Parathyroid adenoma (tissue), 2 donors: ENCODE data around the gene GNB1.

Experiments
- H2AFZ ChIP-seq: fragments of 300-600 bp; sonication (generic); one replicate; pipeline ENCODE4 v1.7.0; 2017; ENCODE audit warnings: antibody characterized with exemption, mild to moderate bottlenecking
- H3K27ac ChIP-seq: fragments of 300-600 bp; sonication (generic); one replicate; pipeline ENCODE4 v1.7.0; 2017
- H3K27me3 ChIP-seq: fragments of 300-600 bp; sonication (generic); one replicate; pipeline ENCODE4 v1.7.0; 2017; ENCODE audit warnings: low read length; ENCODE audit not compliant: control insufficient read depth, insufficient read depth
- H3K36me3 ChIP-seq: fragments of 300-600 bp; sonication (generic); one replicate; pipeline ENCODE4 v1.7.0; 2017; ENCODE audit warnings: low read length; ENCODE audit not compliant: control insufficient read depth, insufficient read depth
- H3K4me1 ChIP-seq: fragments of 300-600 bp; sonication (generic); one replicate; pipeline ENCODE4 v1.7.0; 2017; ENCODE audit warnings: control low read depth
- H3K4me2 ChIP-seq: fragments of 300-600 bp; sonication (generic); one replicate; pipeline ENCODE4 v1.7.0; 2017; ENCODE audit warnings: low read length
- H3K4me3 ChIP-seq: fragments of 300-600 bp; sonication (generic); one replicate; pipeline ENCODE4 v1.7.0; 2017; ENCODE audit warnings: low read depth, low read length
- H3K79me2 ChIP-seq: fragments of 300-600 bp; sonication (generic); one replicate; pipeline ENCODE4 v1.7.0; 2017; ENCODE audit warnings: control low read depth
- H3K9ac ChIP-seq: fragments of 300-600 bp; sonication (generic); one replicate; pipeline ENCODE4 v1.7.0; 2017; ENCODE audit warnings: mild to moderate bottlenecking
- H3K9me3 ChIP-seq: fragments of 300-600 bp; sonication (generic); one replicate; pipeline ENCODE4 v1.7.0; 2017; ENCODE audit warnings: low read length; ENCODE audit not compliant: control insufficient read depth
- TF ChIP-seq, protein P1 (sequence below): fragments of 300-600 bp; sonication (generic); IDR thresholded peaks from one replicate; pipeline ENCODE4 v1.7.0; 2017; ENCODE audit warnings: antibody characterized with exemption, mild to moderate bottlenecking
- donor health status: primary hyperparathyroidism.

Gene GNB1

DNA sequence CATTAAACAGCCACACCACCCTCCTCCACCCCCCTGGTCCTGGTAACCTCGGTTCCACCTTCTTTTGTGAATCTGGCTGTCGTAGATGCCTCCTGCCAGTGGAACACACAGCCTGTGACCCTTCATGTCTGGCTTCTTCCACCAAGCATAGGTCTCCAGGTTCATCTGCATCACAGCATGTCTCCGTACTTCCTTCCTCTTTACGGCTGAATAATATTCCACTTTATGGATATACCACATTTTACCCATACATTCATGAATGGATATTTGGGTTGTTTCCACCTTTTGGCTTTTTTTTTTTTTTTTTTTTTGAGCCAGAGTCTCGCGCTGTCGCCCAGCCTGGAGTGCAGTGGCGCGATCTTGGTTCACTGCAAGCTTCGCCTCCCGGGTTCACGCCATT lies 12.3 kb upstream of the GNB1 start:
- Histone ChIP-seq H3K4me1 (no peaks in the 10 kb centered on the region), H3K4me2 (no peak overlapping the region), H2AFZ (no peak overlapping the region), H3K27me3 (no peaks in the 10 kb centered on the region), H3K9me3 (no peaks in the 10 kb centered on the region), H3K4me3 (no peak overlapping the region), H3K9ac (no peak overlapping the region), H3K79me2 (no peaks in the 10 kb centered on the region), H3K27ac (no peak overlapping the region), H3K36me3 (no peaks in the 10 kb centered on the region)
- TF ChIP-seq, protein P1, sequence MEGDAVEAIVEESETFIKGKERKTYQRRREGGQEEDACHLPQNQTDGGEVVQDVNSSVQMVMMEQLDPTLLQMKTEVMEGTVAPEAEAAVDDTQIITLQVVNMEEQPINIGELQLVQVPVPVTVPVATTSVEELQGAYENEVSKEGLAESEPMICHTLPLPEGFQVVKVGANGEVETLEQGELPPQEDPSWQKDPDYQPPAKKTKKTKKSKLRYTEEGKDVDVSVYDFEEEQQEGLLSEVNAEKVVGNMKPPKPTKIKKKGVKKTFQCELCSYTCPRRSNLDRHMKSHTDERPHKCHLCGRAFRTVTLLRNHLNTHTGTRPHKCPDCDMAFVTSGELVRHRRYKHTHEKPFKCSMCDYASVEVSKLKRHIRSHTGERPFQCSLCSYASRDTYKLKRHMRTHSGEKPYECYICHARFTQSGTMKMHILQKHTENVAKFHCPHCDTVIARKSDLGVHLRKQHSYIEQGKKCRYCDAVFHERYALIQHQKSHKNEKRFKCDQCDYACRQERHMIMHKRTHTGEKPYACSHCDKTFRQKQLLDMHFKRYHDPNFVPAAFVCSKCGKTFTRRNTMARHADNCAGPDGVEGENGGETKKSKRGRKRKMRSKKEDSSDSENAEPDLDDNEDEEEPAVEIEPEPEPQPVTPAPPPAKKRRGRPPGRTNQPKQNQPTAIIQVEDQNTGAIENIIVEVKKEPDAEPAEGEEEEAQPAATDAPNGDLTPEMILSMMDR: no peak

DNA sequence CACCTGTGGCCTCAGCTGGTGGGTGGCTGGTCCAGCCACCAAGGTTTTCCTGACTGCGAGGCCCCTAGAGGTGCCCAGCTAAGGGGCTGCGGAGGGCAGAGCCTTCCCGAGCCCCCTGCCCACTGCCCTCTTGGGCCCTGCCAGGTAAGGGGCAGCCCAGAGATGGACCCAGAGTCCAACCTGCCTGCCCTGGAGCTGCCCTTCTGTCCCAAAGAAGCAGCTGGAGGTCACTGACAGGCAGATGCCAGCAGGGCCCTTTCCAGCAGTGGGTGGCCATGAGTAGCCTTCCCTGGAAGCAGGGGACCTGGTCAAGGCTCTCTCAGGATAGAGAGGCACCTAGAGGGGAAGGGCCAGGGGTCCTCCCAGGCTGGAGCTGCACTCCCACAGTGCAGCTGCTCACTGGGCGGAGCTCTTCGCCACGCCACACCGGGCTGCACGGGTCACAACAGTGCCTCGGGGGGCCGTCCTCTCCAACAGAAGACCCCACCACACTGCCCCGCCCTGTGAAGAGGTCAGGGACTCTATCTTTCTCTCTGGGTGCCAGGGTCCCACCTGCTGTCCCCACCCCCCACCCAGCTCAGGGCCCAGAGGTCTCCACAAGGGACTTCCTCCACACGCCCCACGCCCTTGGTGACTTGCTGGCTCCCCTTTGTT lies 10.9 kb upstream of the GNB1 start:
- no peaks in the 10 kb centered on the region for H3K27me3 ChIP-seq
- H3K36me3 ChIP-seq: no peaks in the 10 kb centered on the region

DNA sequence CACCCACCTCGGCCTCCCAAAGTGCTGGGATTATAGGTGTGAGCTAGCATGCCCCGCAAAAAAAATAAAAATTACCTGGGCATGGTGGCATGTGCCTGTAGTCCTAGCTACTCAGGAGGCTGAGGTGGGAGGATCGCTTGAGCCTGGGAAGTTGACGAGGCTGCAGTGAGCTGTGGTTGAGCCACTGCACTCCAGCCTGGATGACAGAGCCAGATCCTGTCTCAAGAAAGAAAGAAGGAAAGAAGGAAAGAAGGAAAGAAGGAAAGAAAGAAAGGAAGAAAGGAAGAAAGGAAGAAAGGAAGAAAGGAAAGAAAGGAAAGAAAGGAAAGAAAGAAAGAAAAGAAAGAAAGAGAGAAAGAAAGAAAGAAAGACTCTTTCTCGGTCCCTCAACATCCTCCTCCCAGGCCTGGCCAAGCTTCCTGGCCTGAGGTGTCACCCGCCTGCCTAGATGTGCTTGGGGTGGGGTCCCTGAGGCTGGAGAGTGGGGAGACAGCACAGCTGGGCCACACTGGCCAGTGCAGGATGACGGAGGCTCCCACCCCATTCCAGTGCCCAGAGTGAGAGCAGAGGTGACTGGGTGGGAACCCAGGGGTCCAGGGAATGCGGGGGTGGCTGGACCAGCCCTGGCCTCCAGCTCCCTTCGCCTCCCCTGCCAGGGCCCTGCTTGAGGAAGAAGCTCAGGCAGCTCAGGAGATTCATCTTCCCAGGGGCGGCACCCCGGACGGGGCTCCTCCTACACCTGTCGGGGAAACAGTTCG lies 10.2 kb upstream of the GNB1 start:
- H3K4me1 ChIP-seq: no peaks in the 10 kb centered on the region
- TF ChIP-seq, protein P1: no peak
- H3K27ac ChIP-seq: no peak overlapping the region
- no peak overlapping the region for H3K4me3 ChIP-seq
- H3K36me3 ChIP-seq: no peaks in the 10 kb centered on the region
- no peaks in the 10 kb centered on the region for H3K79me2 ChIP-seq
- H3K9ac ChIP-seq: no peak overlapping the region
- no peak overlapping the region for H3K4me2 ChIP-seq
- no peaks in the 10 kb centered on the region for H3K9me3 ChIP-seq
- no peak overlapping the region for H2AFZ ChIP-seq
- no peaks in the 10 kb centered on the region for H3K27me3 ChIP-seq

More for the DNA sequence above, 10.9 kb upstream of the GNB1 start:
- TF ChIP-seq, protein P1: no peak
- Histone ChIP-seq H2AFZ (no peak overlapping the region), H3K4me2 (no peak overlapping the region), H3K4me3 (no peak overlapping the region), H3K9ac (no peak overlapping the region), H3K9me3 (no peaks in the 10 kb centered on the region), H3K79me2 (no peaks in the 10 kb centered on the region), H3K4me1 (no peaks in the 10 kb centered on the region), H3K27ac (no peak overlapping the region)

DNA sequence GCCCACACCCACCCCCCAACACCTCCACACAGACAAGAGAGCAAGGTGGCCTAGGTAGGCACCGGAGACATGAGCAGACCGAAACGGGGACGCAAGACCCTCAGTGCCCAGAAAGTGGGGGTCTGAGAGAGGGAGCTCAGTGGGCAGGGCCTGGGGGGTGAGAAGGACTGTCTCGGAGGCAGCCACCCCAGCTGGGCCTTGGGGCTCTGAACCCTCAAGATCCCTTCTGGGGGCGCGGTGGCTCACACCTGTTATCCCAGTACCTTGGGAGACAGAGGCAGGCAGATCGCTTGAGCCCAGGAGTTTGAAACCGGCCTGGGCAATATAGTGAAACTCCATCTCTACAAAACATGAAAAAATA lies 9.1 kb upstream of the GNB1 start:
- Histone ChIP-seq H3K9me3 (no peaks in the 10 kb centered on the region), H3K9ac (no peak overlapping the region), H3K4me3 (no peak overlapping the region), H3K4me1 (no peaks in the 10 kb centered on the region), H3K27me3 (no peaks in the 10 kb centered on the region), H2AFZ (no peak overlapping the region), H3K27ac (no peak overlapping the region), H3K4me2 (no peak overlapping the region), H3K79me2 (no peaks in the 10 kb centered on the region), H3K36me3 (no peaks in the 10 kb centered on the region)
- TF ChIP-seq, protein P1: no peak
